Small intestine (tissue), 7 donors: ENCODE results near the gene OVCH2. TPM values are rescaled to one million over a fixed set of nuclear protein-coding genes. Genes with fewer than 3 reads are reported as not detected.

Experiments
- DNase-seq, 2 donors: peaks; one replicate each; pipeline versions ENCODE4 v3.0.0 to v3.0.0-alpha.2; 2013
- FAIRE-seq: peaks from 2 replicates; lab custom pipeline; 2012; peaks lifted over from hg19 to GRCh38; lab: Jason Lieb, UNC
- H3K27ac ChIP-seq, 3 donors: one replicate each; pipeline ENCODE4 v1.5.1; 2013; ENCODE audit warnings: low read length in 2 of 3, mild to moderate bottlenecking in 2 of 3, control low read depth in 1 of 3, inconsistent platforms in 1 of 3, low read depth in 1 of 3, moderate library complexity in 1 of 3
- H3K27me3 ChIP-seq, 3 donors: one replicate each; pipeline ENCODE4 v1.6.1; 2013; ENCODE audit warnings: low read length in 3 of 3, inconsistent platforms in 1 of 3; ENCODE audit not compliant: control insufficient read depth in 3 of 3, insufficient read depth in 3 of 3
- H3K36me3 ChIP-seq, 3 donors: one replicate each; pipeline ENCODE4 v1.6.1; 2013; ENCODE audit warnings: low read length in 3 of 3, inconsistent platforms in 1 of 3, low read depth in 1 of 3, mild to moderate bottlenecking in 1 of 3, moderate library complexity in 1 of 3; ENCODE audit not compliant: control insufficient read depth in 3 of 3, insufficient read depth in 2 of 3
- H3K4me1 ChIP-seq, 3 donors: one replicate each; pipeline ENCODE4 v1.6.1; 2013; ENCODE audit warnings: low read length in 2 of 3, inconsistent platforms in 1 of 3, low read depth in 1 of 3, mild to moderate bottlenecking in 1 of 3, moderate library complexity in 1 of 3; ENCODE audit not compliant: control insufficient read depth in 3 of 3, insufficient read depth in 2 of 3
- H3K4me3 ChIP-seq, 3 donors: one replicate each; pipeline ENCODE4 v1.5.1; 2013; ENCODE audit warnings: low read length in 3 of 3, control low read depth in 1 of 3, inconsistent platforms in 1 of 3, low read depth in 1 of 3, mild to moderate bottlenecking in 1 of 3, moderate library complexity in 1 of 3
- H3K9me3 ChIP-seq, 2 donors: one replicate each; pipeline ENCODE4 v1.6.1; 2013; ENCODE audit warnings: low read depth in 1 of 2, low read length in 1 of 2; ENCODE audit not compliant: control insufficient read depth in 2 of 2, insufficient read depth in 1 of 2
- WGBS, 3 donors: extraction: QIAGEN DNeasy Blood & Tissue Kit; methylation state at CpG; one replicate each; pipeline ENCODE4 v1.1.7; 2013; 5-methylcytosine and 5-hydroxymethylcytosine counted together
- polyA plus RNA-seq, 4 donors: library from polyadenylated mRNA; stranded (reverse) in 3 of 4; unstranded in 1 of 4; fragments of 200-250 nt in 3 of 4; fragments of 120-200 nt in 1 of 4; gene quantifications; one replicate each; pipeline versions ENCODE4 v1.2.1 to v1.2.3, GENCODE V29; 2013
- donor health status: healthy with polysubstance abuse.
- donor health status: control.
- donor health status: control.
- donor health status: Bipolar disorder and iron deficiency.
- donor health status: healthy.

Gene OVCH2
- polyA plus RNA-seq, 4 donors = 0.19 TPM; not detected in 3

- no peak overlapping the region for H3K27ac ChIP-seq
- no peaks in the 10 kb centered on the region for H3K4me1 ChIP-seq
- H3K27me3 ChIP-seq = no peaks in the 10 kb centered on the region
- no peak for DNase-seq
- no peaks in the 10 kb centered on the region for H3K9me3 ChIP-seq
- H3K4me3 ChIP-seq = no peak overlapping the region
- WGBS, 3 donors = 83 to 91% (median 90%) methylated on average over 11 of the region's 11 CpGs
- peaks cover 6 to 57% (median 9%) of the 10 kb centered on the region in 3 donors for H3K36me3 ChIP-seq
- FAIRE-seq = no peak
These were observed 49.6 kb downstream of the OVCH2 start for GRCh38 chr11:7656704-7657103.

GRCh38 chr11:7655253-7656217 is 50.7 kb downstream of the OVCH2 start:
- Histone ChIP-seq H3K9me3 (no peaks in the 10 kb centered on the region), H3K36me3 (peaks cover 7 to 69% (median 13%) of the 10 kb centered on the region in 3 donors), H3K27me3 (no peaks in the 10 kb centered on the region), H3K4me3 (no peak overlapping the region), H3K27ac (no peak overlapping the region), H3K4me1 (no peaks in the 10 kb centered on the region)
- WGBS, 3 donors = 73 to 86% (median 76%) methylated on average over 13 to 14 of the region's 14 CpGs
- DNase-seq (peak in 1 of 2 donors; percentile 45), FAIRE-seq (no peak)

GRCh38 chr11:7654195-7654705 is 52.0 kb downstream of the OVCH2 start:
- no peak for FAIRE-seq
- H3K27me3 ChIP-seq = no peaks in the 10 kb centered on the region
- no peaks in the 10 kb centered on the region for H3K4me1 ChIP-seq
- H3K4me3 ChIP-seq = no peak overlapping the region
- DNase-seq = no peak
- H3K27ac ChIP-seq = no peak overlapping the region
- peaks cover 9 to 77% (median 20%) of the 10 kb centered on the region in 3 donors for H3K36me3 ChIP-seq
- WGBS, 3 donors = 88 to 92% (median 90%) methylated on average over 4 of the region's 4 CpGs
- H3K9me3 ChIP-seq = no peaks in the 10 kb centered on the region

GRCh38 chr11:7651700-7652099 is 54.6 kb downstream of the OVCH2 start:
- H3K27me3 ChIP-seq = no peaks in the 10 kb centered on the region
- no peak overlapping the region for H3K4me3 ChIP-seq
- FAIRE-seq = no peak
- peaks cover 9 to 72% (median 22%) of the 10 kb centered on the region in 3 donors for H3K36me3 ChIP-seq
- no peak overlapping the region for H3K27ac ChIP-seq
- no peaks in the 10 kb centered on the region for H3K9me3 ChIP-seq
- peaks cover 0 to 9% (median 0%) of the 10 kb centered on the region in 3 donors for H3K4me1 ChIP-seq
- DNase-seq = no peak
- WGBS, 3 donors = 89 to 94% (median 90%) methylated on average over 9 of the region's 9 CpGs

GRCh38 chr11:7651140-7651551 is 55.1 kb downstream of the OVCH2 start:
- DNase-seq = no peak
- WGBS, 3 donors = 52 to 86% (median 78%) methylated on average over 5 of the region's 5 CpGs
- Histone ChIP-seq H3K9me3 (no peaks in the 10 kb centered on the region), H3K4me1 (peaks cover 0 to 9% (median 0%) of the 10 kb centered on the region in 3 donors), H3K27me3 (no peaks in the 10 kb centered on the region), H3K36me3 (peaks cover 9 to 68% (median 22%) of the 10 kb centered on the region in 3 donors), H3K27ac (no peak overlapping the region), H3K4me3 (no peak overlapping the region)
- no peak for FAIRE-seq

GRCh38 chr11:7648264-7648663 is 58.0 kb downstream of the OVCH2 start:
- Histone ChIP-seq H3K36me3 (peaks cover 11 to 46% (median 16%) of the 10 kb centered on the region in 3 donors), H3K27me3 (no peaks in the 10 kb centered on the region), H3K4me3 (no peak overlapping the region), H3K27ac (no peak overlapping the region), H3K4me1 (peaks cover 0 to 9% (median 0%) of the 10 kb centered on the region in 3 donors), H3K9me3 (no peaks in the 10 kb centered on the region)
- DNase-seq (peak; percentile 39 to 83), FAIRE-seq (no peak)
- WGBS, 3 donors = 42 to 72% (median 69%) methylated on average over 3 of the region's 3 CpGs

- no peak overlapping the region for H3K4me3 ChIP-seq
- FAIRE-seq (no peak), DNase-seq (no peak)
- H3K4me1 ChIP-seq = peaks cover 0 to 9% (median 0%) of the 10 kb centered on the region in 3 donors
- no peaks in the 10 kb centered on the region for H3K9me3 ChIP-seq
- peaks cover 9 to 39% (median 20%) of the 10 kb centered on the region in 3 donors for H3K36me3 ChIP-seq
- H3K27me3 ChIP-seq = no peaks in the 10 kb centered on the region
- WGBS, 3 donors = 85 to 95% (median 87%) methylated on average over 2 of the region's 2 CpGs
- H3K27ac ChIP-seq = no peak overlapping the region
These were observed 59.4 kb downstream of the OVCH2 start for GRCh38 chr11:7646866-7647265.

GRCh38 chr11:7645206-7645605 is 61.1 kb downstream of the OVCH2 start:
- H3K4me1 ChIP-seq = peaks cover 0 to 17% (median 4%) of the 10 kb centered on the region in 3 donors
- no peak overlapping the region for H3K4me3 ChIP-seq
- WGBS, 3 donors = 89 to 93% (median 90%) methylated on average over 3 of the region's 3 CpGs
- no peak overlapping the region for H3K27ac ChIP-seq
- DNase-seq = no peak
- H3K36me3 ChIP-seq = peaks cover 12 to 37% (median 25%) of the 10 kb centered on the region in 3 donors
- H3K27me3 ChIP-seq = no peaks in the 10 kb centered on the region
- FAIRE-seq = no peak
- no peaks in the 10 kb centered on the region for H3K9me3 ChIP-seq
